Activated CD8-positive, alpha-beta T cell treated with anti-CD3 and anti-CD28 coated beads for 36 hours (primary cell): ENCODE data around the gene NOVA1. TPM values are rescaled to one million over a fixed set of nuclear protein-coding genes. Genes with fewer than 3 reads are reported as not detected.

ENCODE experiments used
- ATAC-seq: fragments of 200-7000 bp; cut with Tn5 transposase; one replicate; pipeline ENCODE4 v1.10.0; 2021; ENCODE audit warnings: mild to moderate bottlenecking, moderate library complexity
- CTCF ChIA-PET: fragments of 350-600 bp; sonication (Branson Sonifier 250); formaldehyde crosslinking; loops from one replicate; lab custom pipeline; 2021; ENCODE audit warnings: antibody characterized with exemption; lab: Charles Lee
- POLR2A ChIA-PET: fragments of 350-600 bp; sonication (Branson Sonifier 250); formaldehyde crosslinking; loops from one replicate; lab custom pipeline; 2021; ENCODE audit warnings: antibody characterized with exemption; lab: Charles Lee
- DNase-seq: peaks from one replicate; pipeline ENCODE4 v3.0.0-alpha.2; 2020
- H3K27ac Mint-ChIP-seq: one replicate; pipeline ENCODE4 v1.8.0; 2021; ENCODE audit warnings: mild to moderate bottlenecking, mixed read lengths
- H3K27me3 Mint-ChIP-seq: one replicate; pipeline ENCODE4 v1.8.0; 2021; ENCODE audit warnings: mixed read lengths
- H3K36me3 Mint-ChIP-seq: one replicate; pipeline ENCODE4 v1.8.0; 2021; ENCODE audit warnings: low read depth, mixed read lengths
- H3K4me1 Mint-ChIP-seq: one replicate; pipeline ENCODE4 v1.8.0; 2021; ENCODE audit warnings: low read depth, mixed read lengths
- H3K4me3 Mint-ChIP-seq: one replicate; pipeline ENCODE4 v1.8.0; 2021; ENCODE audit warnings: mild to moderate bottlenecking, moderate library complexity, mixed read lengths
- H3K9me3 Mint-ChIP-seq: one replicate; pipeline ENCODE4 v1.8.0; 2021; ENCODE audit warnings: mixed read lengths
- intact Hi-C: fragments of 100-400 bp; cut with micrococcal nuclease; formaldehyde crosslinking; loops from one replicate; pipeline ENCODE4 v1.10.0; 2022
- total RNA-seq, 2 experiments: library from RNA; stranded (reverse); gene quantifications; one replicate each; pipeline ENCODE4 v1.2.3, GENCODE V29; 2021
- TF ChIP-seq, protein P1 (sequence below): fragments of 200-600 bp; IDR thresholded peaks from one replicate; pipeline ENCODE4 v1.8.0; 2022; ENCODE audit warnings: antibody characterized with exemption, mild to moderate bottlenecking

The NOVA1 gene
- total RNA-seq, 2 experiments from 2014 or later: not detected

DNA sequence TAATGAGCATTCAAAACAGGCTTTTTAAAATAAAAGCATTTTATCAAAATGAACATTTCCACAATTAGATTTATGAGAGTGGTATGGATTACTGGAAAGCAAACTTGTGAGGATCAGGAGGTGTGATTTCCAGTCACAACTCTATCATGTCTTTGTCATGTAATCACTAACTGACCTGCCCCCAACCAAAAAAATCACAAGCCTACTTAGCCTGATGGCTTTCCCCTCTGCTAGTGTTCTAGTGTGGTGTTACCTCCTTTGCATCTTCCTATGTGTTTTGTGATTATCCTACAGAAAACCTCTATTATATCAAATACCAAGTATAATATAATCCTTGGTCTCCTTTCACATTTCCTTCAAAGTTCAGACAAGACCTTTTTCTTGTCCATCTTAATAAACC lies 168.6 kb downstream of the NOVA1 start:
- Mint-ChIP-seq H3K4me1 (no peaks in the 10 kb centered on the region), H3K4me3 (no peak overlapping the region), H3K27ac (no peak overlapping the region), H3K36me3 (no peaks in the 10 kb centered on the region), H3K9me3 (peaks cover 18% of the 10 kb centered on the region), H3K27me3 (no peaks in the 10 kb centered on the region)
- intact Hi-C loops: no loop called here
- TF ChIP-seq, protein P1, sequence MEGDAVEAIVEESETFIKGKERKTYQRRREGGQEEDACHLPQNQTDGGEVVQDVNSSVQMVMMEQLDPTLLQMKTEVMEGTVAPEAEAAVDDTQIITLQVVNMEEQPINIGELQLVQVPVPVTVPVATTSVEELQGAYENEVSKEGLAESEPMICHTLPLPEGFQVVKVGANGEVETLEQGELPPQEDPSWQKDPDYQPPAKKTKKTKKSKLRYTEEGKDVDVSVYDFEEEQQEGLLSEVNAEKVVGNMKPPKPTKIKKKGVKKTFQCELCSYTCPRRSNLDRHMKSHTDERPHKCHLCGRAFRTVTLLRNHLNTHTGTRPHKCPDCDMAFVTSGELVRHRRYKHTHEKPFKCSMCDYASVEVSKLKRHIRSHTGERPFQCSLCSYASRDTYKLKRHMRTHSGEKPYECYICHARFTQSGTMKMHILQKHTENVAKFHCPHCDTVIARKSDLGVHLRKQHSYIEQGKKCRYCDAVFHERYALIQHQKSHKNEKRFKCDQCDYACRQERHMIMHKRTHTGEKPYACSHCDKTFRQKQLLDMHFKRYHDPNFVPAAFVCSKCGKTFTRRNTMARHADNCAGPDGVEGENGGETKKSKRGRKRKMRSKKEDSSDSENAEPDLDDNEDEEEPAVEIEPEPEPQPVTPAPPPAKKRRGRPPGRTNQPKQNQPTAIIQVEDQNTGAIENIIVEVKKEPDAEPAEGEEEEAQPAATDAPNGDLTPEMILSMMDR: no peak
- ATAC-seq (no peak), DNase-seq (no peak)
- POLR2A ChIA-PET: no interaction called here
- CTCF ChIA-PET: no interaction called here

DNA sequence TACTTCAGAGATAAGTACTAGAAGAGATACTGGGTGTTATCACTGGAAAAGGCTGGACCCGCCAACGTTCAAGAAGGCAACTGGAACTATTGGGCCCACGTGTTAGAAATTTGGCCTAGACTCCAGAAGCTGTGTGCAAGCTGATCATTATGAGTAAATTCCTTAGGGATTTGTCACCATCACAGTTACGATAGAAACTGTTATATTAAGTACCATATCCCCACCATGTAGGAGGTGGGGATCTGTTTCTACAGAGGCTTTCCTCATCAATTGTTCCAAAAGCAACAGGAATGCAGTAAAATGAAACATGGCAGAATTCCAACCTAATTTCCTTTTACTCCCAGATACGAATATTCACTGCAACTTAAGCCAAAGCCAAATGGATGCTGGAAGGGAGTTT lies 170.7 kb downstream of the NOVA1 start:
- ATAC-seq (no peak), DNase-seq (no peak)
- ChIA-PET CTCF (no interaction called here), POLR2A (no interaction called here)
- no peaks in the 10 kb centered on the region for H3K27me3 Mint-ChIP-seq
- peaks cover 17% of the 10 kb centered on the region for H3K9me3 Mint-ChIP-seq
- H3K27ac Mint-ChIP-seq: no peak overlapping the region
- H3K4me1 Mint-ChIP-seq: no peaks in the 10 kb centered on the region
- H3K36me3 Mint-ChIP-seq: peaks cover 2% of the 10 kb centered on the region
- TF ChIP-seq, protein P1: no peak
- intact Hi-C loops: no loop called here
- no peak overlapping the region for H3K4me3 Mint-ChIP-seq

DNA sequence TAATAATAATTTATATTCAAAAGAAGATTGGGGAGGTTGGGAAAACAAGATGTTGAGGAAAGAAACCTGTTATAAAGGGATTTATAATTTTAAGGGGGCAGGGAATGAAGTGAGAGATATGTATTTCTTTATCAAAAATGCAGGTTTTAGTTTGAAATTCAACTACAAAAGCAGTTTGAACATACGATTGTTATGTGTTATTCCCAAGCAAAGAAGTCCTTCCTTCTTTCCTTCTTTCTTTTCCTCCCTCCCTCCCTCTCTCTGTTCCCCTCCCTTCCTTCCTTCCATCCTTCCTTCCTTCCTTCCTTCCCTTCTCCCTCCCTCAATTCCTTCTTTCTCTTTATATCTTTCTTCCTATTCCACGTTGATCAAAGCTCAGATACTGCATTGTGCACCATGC lies 173.3 kb downstream of the NOVA1 start:
- CTCF ChIA-PET: no interaction called here
- intact Hi-C loops: no loop called here

DNA sequence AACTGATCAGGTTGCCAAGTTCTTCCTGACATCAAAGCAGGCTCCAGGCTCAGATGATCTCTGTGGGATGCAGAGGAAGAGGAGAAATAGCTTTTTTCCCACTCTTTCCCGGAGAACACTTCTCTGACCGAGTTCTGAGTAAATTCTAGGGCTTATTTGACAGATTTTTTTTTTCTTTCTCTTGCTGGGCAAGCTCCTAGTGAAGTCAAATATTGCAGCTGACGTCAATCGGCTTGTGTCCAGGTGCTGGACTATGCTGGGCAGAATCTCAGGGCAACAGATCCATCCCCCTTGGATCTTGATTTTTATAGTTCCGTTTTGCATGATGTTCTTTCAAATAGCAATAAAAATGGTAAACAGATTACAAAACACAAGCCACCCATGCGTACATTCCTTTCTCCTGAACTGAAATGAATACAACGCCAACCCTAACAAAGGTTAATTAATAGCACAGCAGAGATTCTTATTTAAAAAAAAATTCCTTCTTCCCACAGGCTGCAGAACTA lies 182.2 kb downstream of the NOVA1 start:
- TF ChIP-seq, protein P1: no peak
- no peaks in the 10 kb centered on the region for H3K27me3 Mint-ChIP-seq
- DNase-seq (no peak), ATAC-seq (no peak)
- POLR2A ChIA-PET: no interaction called here
- H3K4me1 Mint-ChIP-seq: no peaks in the 10 kb centered on the region
- intact Hi-C loops: no loop called here
- no peak overlapping the region for H3K4me3 Mint-ChIP-seq
- CTCF ChIA-PET: no interaction called here
- H3K27ac Mint-ChIP-seq: no peak overlapping the region
- H3K36me3 Mint-ChIP-seq: no peaks in the 10 kb centered on the region
- peaks cover 24% of the 10 kb centered on the region for H3K9me3 Mint-ChIP-seq

More for the DNA sequence above, 173.3 kb downstream of the NOVA1 start:
- Mint-ChIP-seq H3K4me3 (no peak overlapping the region), H3K27me3 (no peaks in the 10 kb centered on the region), H3K36me3 (peaks cover 2% of the 10 kb centered on the region), H3K4me1 (no peaks in the 10 kb centered on the region), H3K27ac (no peak overlapping the region), H3K9me3 (peaks cover 19% of the 10 kb centered on the region)
- TF ChIP-seq, protein P1: no peak
- no peak for DNase-seq
- no peak for ATAC-seq
- POLR2A ChIA-PET: no interaction called here

DNA sequence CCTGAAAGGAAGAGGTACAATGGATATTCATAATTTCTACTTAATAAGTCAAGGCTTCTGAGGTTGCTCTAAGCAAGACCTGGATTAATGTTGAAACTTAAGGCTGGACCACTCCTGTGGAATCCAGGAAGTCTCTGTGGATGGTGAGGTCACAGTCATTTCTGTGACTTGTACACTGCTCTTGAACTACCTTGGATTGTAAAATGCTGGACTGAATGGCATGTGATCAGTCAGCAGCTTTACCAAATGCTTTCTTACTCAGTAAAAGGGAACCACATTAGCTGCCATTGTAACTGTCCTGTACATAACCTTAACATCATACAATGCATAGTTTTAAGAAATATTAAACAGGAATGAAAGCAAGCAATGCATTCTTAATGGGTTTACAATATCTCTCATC lies 182.9 kb downstream of the NOVA1 start:
- Mint-ChIP-seq H3K36me3 (no peaks in the 10 kb centered on the region), H3K4me3 (no peak overlapping the region), H3K9me3 (peaks cover 24% of the 10 kb centered on the region), H3K4me1 (no peaks in the 10 kb centered on the region), H3K27me3 (no peaks in the 10 kb centered on the region), H3K27ac (no peak overlapping the region)
- CTCF ChIA-PET: no interaction called here
- ATAC-seq (no peak), DNase-seq (no peak)
- intact Hi-C loops: no loop called here
- POLR2A ChIA-PET: no interaction called here
- TF ChIP-seq, protein P1: no peak
